NB4 (cell line): Measurements from ENCODE around the gene GZMM.

ENCODE experiments used
- MAX ChIP-seq: IDR thresholded peaks from 2 replicates; pipeline ENCODE4 v1.6.1; 2011; ENCODE audit warnings: low read depth, low read length
- POLR2A ChIP-seq: IDR thresholded peaks from 2 replicates; pipeline ENCODE4 v1.6.1; 2011; ENCODE audit warnings: mild to moderate bottlenecking; ENCODE audit not compliant: insufficient read length; ENCODE audit errors: extremely low read depth
- TF ChIP-seq, protein P1 (sequence below): IDR thresholded peaks from one replicate; pipeline ENCODE4 v1.5.1; 2012; ENCODE audit warnings: low read depth, low read length

DNA sequence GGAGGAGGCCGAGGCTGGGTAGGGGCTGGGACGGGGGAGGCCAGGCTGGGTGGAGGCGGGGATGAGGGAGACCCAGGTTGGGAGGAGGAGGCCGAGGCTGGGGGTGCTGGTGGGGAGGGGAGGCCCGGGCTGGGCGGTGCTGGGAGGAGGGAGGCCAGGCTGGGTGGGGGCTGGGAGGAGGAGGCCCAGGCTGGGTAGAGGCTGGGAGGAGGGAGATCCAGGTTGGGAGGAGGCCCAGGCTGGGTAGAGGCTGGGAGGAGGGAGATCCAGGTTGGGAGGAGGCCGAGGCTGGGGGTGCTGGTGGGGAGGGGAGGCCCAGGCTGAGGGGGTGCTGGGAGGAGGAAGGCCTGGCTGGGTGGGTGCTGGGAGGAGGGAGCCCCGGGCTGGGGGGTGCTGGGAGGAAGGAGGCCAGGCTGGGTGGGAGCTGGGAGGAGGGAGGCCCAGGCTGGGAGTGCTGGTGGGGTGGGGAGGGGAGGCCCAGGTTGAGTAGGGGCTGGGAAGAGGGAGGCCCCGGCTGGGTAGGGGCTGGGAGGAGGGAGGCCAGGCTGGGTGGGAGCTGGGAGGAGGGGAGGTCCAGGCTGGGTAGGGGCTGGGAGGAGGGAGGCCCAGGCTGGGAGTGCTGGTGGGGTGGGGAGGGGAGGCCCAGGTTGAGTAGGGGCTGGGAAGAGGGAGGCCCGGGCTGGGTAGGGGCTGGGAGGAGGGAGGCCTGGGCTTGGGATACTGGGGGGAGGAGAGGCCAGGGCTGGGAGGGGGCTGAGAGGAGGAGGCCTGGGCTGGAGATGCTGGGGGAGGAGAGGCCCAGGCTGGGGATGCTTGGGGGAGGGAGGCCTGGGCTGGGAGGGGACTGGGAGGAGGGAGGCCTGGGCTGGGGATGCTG is 25.9 kb upstream of the GZMM start:
- TF ChIP-seq, protein P1, sequence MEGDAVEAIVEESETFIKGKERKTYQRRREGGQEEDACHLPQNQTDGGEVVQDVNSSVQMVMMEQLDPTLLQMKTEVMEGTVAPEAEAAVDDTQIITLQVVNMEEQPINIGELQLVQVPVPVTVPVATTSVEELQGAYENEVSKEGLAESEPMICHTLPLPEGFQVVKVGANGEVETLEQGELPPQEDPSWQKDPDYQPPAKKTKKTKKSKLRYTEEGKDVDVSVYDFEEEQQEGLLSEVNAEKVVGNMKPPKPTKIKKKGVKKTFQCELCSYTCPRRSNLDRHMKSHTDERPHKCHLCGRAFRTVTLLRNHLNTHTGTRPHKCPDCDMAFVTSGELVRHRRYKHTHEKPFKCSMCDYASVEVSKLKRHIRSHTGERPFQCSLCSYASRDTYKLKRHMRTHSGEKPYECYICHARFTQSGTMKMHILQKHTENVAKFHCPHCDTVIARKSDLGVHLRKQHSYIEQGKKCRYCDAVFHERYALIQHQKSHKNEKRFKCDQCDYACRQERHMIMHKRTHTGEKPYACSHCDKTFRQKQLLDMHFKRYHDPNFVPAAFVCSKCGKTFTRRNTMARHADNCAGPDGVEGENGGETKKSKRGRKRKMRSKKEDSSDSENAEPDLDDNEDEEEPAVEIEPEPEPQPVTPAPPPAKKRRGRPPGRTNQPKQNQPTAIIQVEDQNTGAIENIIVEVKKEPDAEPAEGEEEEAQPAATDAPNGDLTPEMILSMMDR: no peak
- no peak for TF ChIP-seq POLR2A
- no peak for TF ChIP-seq MAX
